PC-9 (cell line): ENCODE results near the gene SMIM3.

Experiments
- CTCF ChIP-seq: fragments of 200-600 bp; sonication (generic); conservative IDR thresholded peaks from 2 replicates; pipeline ENCODE4 v1.6.1; 2017; ENCODE audit warnings: mixed run types, antibody characterized with exemption, mild to moderate bottlenecking, moderate library complexity
- EZH2 ChIP-seq: fragments of 200-600 bp; sonication (generic); IDR thresholded peaks from 2 replicates; pipeline ENCODE4 v1.8.0; 2017; ENCODE audit warnings: antibody characterized with exemption, low read depth

GRCh38 chr5:150785950-150786349 lies 7.4 kb downstream of the SMIM3 start:
- TF ChIP-seq CTCF (no peak), EZH2 (no peak)
